ENCODE measurements around the gene UQCC2.

Gene UQCC2

GRCh38 chr6:33721508-33721907 is 10.0 kb upstream of the UQCC2 start:
- Histone ChIP-seq H3K27ac (replicated peaks) (no peak overlapping the region), H3K27me3 (ENCODE audit: insufficient read depth, poor library complexity, severe bottlenecking) (peaks cover 11% of the 10 kb centered on the region), H3K4me3 (replicated peaks; ENCODE audit: insufficient read depth, low read length) (no peak overlapping the region)
- TF ChIP-seq, protein P1, sequence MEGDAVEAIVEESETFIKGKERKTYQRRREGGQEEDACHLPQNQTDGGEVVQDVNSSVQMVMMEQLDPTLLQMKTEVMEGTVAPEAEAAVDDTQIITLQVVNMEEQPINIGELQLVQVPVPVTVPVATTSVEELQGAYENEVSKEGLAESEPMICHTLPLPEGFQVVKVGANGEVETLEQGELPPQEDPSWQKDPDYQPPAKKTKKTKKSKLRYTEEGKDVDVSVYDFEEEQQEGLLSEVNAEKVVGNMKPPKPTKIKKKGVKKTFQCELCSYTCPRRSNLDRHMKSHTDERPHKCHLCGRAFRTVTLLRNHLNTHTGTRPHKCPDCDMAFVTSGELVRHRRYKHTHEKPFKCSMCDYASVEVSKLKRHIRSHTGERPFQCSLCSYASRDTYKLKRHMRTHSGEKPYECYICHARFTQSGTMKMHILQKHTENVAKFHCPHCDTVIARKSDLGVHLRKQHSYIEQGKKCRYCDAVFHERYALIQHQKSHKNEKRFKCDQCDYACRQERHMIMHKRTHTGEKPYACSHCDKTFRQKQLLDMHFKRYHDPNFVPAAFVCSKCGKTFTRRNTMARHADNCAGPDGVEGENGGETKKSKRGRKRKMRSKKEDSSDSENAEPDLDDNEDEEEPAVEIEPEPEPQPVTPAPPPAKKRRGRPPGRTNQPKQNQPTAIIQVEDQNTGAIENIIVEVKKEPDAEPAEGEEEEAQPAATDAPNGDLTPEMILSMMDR (IDR thresholded peaks at IDR 0.05; ENCODE audit: insufficient read depth, low read length): no peak
- no peak for DNase-seq (ENCODE audit: low read depth in 1 of 2, low spot score in 1 of 2)

- no peak for DNase-seq (ENCODE audit: low read depth in 1 of 2, low spot score in 1 of 2)
- TF ChIP-seq REST (IDR thresholded peaks at IDR 0.05; ENCODE audit: insufficient replicate concordance, low read depth) (no peak), POLR2AphosphoS5 (IDR thresholded peaks at IDR 0.05; ENCODE audit: low read depth) (no peak), SPI1 (IDR thresholded peaks at IDR 0.05; ENCODE audit: borderline replicate concordance, low read depth) (no peak)
- TF ChIP-seq, protein P1 (IDR thresholded peaks at IDR 0.05; ENCODE audit: insufficient read depth, low read length): no peak
- H3K27me3 ChIP-seq (ENCODE audit: insufficient read depth, poor library complexity, severe bottlenecking): peaks cover 11% of the 10 kb centered on the region
- H3K27ac ChIP-seq (replicated peaks): no peak overlapping the region
- no peak overlapping the region for H3K4me3 ChIP-seq (replicated peaks; ENCODE audit: insufficient read depth, low read length)
Measured at GRCh38 chr6:33720998-33721397, 9.5 kb upstream of the UQCC2 start.

DNA sequence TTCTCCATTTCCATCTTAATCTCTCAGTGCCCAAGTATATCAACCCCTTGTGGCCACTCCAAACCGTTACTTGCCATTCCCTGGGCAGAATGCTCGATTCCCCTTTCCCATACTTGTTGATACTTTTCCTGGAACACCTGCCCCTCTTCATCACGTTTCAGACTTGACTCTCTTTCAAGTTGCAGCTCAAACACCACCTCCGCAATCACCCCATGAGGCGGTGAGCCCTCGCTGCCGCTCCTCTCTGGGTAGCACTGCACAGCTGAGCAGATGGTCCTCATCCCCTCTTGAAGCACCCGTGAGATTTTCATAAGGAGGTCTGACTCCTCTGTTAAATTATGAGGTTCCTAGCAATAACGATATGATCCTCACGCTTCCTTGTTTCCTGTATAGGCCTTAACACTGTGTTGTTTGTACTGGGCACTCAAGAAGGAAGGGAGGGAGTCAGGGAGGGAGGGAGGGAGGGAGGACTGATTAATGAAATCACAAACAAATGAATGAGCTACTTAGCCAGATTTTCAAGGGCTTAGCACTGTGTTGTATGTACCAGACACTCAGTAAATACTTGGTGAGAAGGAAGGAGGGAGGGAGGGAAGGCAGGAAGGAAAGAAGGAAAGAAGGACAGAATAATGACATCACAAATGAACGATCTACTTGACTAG is 8.0 kb upstream of the UQCC2 start:
- Histone ChIP-seq H3K27me3 (ENCODE audit: insufficient read depth, poor library complexity, severe bottlenecking) (peaks cover 11% of the 10 kb centered on the region), H3K27ac (replicated peaks) (no peak overlapping the region), H3K4me3 (replicated peaks; ENCODE audit: insufficient read depth, low read length) (no peak overlapping the region)
- no peak for DNase-seq (ENCODE audit: low read depth in 1 of 2, low spot score in 1 of 2)
- TF ChIP-seq GABPA (IDR thresholded peaks at IDR 0.05; ENCODE audit: low read depth): no peak
- TF ChIP-seq, protein P1 (IDR thresholded peaks at IDR 0.05; ENCODE audit: insufficient read depth, low read length): no peak
- TF ChIP-seq REST (IDR thresholded peaks at IDR 0.05; ENCODE audit: insufficient replicate concordance, low read depth): no peak
- no peak for TF ChIP-seq SPI1 (IDR thresholded peaks at IDR 0.05; ENCODE audit: borderline replicate concordance, low read depth)
- TF ChIP-seq POLR2AphosphoS5 (IDR thresholded peaks at IDR 0.05; ENCODE audit: low read depth): no peak

- Histone ChIP-seq H3K27me3 (ENCODE audit: insufficient read depth, poor library complexity, severe bottlenecking) (peaks cover 11% of the 10 kb centered on the region), H3K4me3 (replicated peaks; ENCODE audit: insufficient read depth, low read length) (no peak overlapping the region), H3K27ac (replicated peaks) (no peak overlapping the region)
- no peak; the same call in 1 of the 2 replicates for TF ChIP-seq SPI1 (IDR thresholded peaks at IDR 0.05; ENCODE audit: borderline replicate concordance, low read depth)
- no peak for TF ChIP-seq REST (IDR thresholded peaks at IDR 0.05; ENCODE audit: insufficient replicate concordance, low read depth)
- TF ChIP-seq POLR2AphosphoS5 (IDR thresholded peaks at IDR 0.05; ENCODE audit: low read depth): no peak
- TF ChIP-seq, protein P1 (IDR thresholded peaks at IDR 0.05; ENCODE audit: insufficient read depth, low read length): no peak
- no peak for TF ChIP-seq GABPA (IDR thresholded peaks at IDR 0.05; ENCODE audit: low read depth)
- DNase-seq (ENCODE audit: low read depth in 1 of 2, low spot score in 1 of 2): no peak
Measured at GRCh38 chr6:33718713-33719112, 7.2 kb upstream of the UQCC2 start.

All from HL-60 (cell line).